Mesodermal cell (in vitro differentiated cells): Measurements from ENCODE around the gene LIN37.
"Not testable (repeated sequence)": the region's sequence is repeated elsewhere in the genome, so short reads cannot be mapped to it uniquely, and the experiment has no call there.

Experiments used
- H3K27ac ChIP-seq: 2 replicates; pipeline ENCODE4 v1.7.0; 2013; ENCODE audit warnings: mild to moderate bottlenecking, low read depth, low read length, moderate library complexity; ENCODE audit not compliant: severe bottlenecking
- H3K36me3 ChIP-seq: 2 replicates; pipeline ENCODE4 v1.7.1; 2013; ENCODE audit warnings: mild to moderate bottlenecking, low read length, moderate library complexity; ENCODE audit not compliant: control insufficient read depth, insufficient read depth
- H3K4me1 ChIP-seq: one replicate; pipeline ENCODE4 v1.7.1; 2013; ENCODE audit warnings: mild to moderate bottlenecking, low read length; ENCODE audit not compliant: insufficient read depth, control insufficient read depth, poor library complexity, severe bottlenecking
- H3K4me3 ChIP-seq: 2 replicates; pipeline ENCODE4 v1.7.0; 2013; ENCODE audit warnings: low read length, control low read depth, mild to moderate bottlenecking; ENCODE audit not compliant: insufficient read depth, poor library complexity, severe bottlenecking; ENCODE audit errors: extremely low read depth
- H3K9me3 ChIP-seq: 2 replicates; pipeline ENCODE4 v1.7.1; 2013; ENCODE audit warnings: mild to moderate bottlenecking, low read length, moderate library complexity; ENCODE audit not compliant: control insufficient read depth
- WGBS, 2 experiments: methylation state at CpG; one replicate each; pipeline ENCODE4 v1.1.5; 2013; ENCODE audit warnings: missing lambda C conversion rate in 2 of 2; ENCODE audit not compliant: insufficient coverage in 2 of 2; 5-methylcytosine and 5-hydroxymethylcytosine counted together

Gene LIN37

DNA sequence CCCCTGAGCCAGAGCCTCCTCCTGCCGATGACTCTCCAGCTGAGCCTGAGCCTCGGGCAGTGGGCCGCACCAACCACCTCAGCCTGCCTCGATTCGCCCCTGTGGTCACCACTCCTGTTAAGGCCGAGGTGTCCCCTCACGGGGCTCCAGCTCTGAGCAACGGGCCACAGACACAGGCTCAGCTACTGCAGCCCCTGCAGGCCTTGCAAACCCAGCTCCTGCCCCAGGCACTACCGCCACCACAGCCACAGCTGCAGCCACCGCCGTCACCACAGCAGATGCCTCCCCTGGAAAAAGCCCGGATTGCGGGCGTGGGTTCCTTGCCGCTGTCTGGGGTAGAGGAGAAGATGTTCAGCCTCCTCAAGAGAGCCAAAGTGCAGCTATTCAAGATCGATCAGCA, 27.0 kb upstream of the LIN37 start:
- Histone ChIP-seq H3K36me3 (peaks cover 69% of the 10 kb centered on the region), H3K9me3 (no peaks in the 10 kb centered on the region), H3K27ac (no peak overlapping the region), H3K4me1 (no peaks in the 10 kb centered on the region), H3K4me3 (no peak overlapping the region)
- 92 to 95% methylated on average over 16 of the region's 16 CpGs for WGBS, 2 experiments

DNA sequence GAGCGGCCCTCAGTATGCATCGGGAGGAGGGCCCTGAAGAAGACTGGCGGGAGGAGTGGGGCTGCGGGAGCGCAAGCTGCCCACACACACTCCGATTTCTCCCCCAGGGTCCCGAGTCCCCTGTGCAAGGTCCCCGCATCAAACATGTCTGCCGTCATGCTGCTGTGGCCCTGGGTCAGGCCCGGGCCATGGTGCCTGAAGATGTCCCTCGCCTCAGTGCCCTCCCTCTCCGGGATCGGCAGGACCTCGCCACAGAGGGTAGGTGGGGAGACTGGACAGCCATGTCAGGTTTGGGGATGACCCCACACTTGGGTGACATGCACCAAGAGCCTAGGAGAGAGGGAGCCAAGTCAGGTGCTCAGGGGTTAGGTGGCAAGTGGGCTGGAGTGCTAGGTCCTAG, 25.9 kb upstream of the LIN37 start:
- Histone ChIP-seq H3K4me1 (no peaks in the 10 kb centered on the region), H3K36me3 (peaks cover 80% of the 10 kb centered on the region), H3K27ac (no peak overlapping the region), H3K9me3 (no peaks in the 10 kb centered on the region), H3K4me3 (no peak overlapping the region)
- WGBS, 2 experiments, result 96 to 98% methylated on average over 11 to 14 of the region's 14 CpGs

DNA sequence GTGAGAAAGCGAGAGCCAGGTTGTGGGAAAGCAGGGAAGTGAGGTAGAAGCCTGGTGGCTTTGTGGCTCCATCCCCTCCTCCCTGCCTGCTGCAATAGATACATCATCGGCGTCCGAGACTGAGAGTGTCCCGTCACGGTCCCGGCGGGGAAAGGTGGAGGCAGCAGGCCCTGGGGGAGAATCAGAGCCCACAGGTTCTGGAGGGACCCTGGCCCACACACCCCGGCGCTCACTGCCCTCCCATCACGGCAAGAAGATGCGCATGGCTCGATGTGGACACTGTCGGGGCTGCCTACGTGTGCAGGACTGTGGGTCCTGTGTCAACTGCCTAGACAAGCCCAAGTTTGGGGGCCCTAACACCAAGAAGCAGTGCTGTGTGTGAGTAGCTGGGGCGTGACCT, 25.5 kb upstream of the LIN37 start:
- no peak overlapping the region for H3K27ac ChIP-seq
- no peak overlapping the region for H3K4me3 ChIP-seq
- H3K4me1 ChIP-seq, result no peaks in the 10 kb centered on the region
- no peaks in the 10 kb centered on the region for H3K9me3 ChIP-seq
- 95 to 96% methylated on average over 8 to 13 of the region's 16 CpGs for WGBS, 2 experiments
- H3K36me3 ChIP-seq, result peaks cover 85% of the 10 kb centered on the region

DNA sequence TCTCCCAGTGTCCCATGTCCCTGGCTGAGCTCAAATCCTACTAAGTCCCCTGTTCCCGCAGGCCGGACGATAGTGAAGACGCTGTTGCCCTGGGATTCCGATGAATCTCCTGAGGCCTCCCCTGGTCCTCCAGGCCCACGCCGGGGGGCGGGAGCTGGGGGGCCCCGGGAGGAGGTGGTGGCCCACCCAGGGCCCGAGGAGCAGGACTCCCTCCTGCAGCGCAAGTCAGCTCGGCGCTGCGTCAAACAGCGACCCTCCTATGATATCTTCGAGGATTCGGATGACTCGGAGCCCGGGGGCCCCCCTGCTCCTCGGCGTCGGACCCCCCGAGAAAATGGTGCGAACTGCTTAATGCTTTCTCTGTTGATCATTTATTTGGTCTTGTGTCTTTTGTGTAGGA, 24.7 kb upstream of the LIN37 start:
- Histone ChIP-seq H3K9me3 (no peaks in the 10 kb centered on the region), H3K27ac (no peak overlapping the region), H3K36me3 (peaks cover 92% of the 10 kb centered on the region), H3K4me1 (no peaks in the 10 kb centered on the region), H3K4me3 (no peak overlapping the region)
- WGBS, 2 experiments, result 96 to 97% methylated on average over 12 to 24 of the region's 24 CpGs

DNA sequence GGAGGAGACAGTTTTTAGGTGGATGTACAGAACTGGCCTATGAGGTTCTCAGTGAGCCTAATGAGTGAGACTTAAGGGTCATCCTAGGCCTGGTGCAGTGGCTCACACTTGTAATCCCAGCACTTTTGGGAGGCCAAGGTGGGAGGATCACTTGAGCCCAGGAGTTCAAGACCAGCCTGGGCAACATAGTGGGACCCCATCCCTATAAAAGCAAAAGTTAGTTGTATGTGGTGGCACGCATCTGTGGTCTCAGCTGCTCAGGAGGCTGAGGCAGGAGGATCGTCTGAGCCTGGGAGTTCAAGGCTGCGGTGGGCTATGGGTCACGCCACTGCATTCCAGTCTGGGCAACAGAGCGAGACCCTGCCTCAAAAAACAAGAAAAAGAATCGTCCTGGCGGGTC, 24.2 kb upstream of the LIN37 start:
- H3K4me1 ChIP-seq, H3K9me3 ChIP-seq, H3K27ac ChIP-seq, H3K4me3 ChIP-seq: not testable (repeated sequence)
- peaks cover 96% of the 10 kb centered on the region for H3K36me3 ChIP-seq
- 79 to 92% methylated on average over 5 to 7 of the region's 7 CpGs for WGBS, 2 experiments

DNA sequence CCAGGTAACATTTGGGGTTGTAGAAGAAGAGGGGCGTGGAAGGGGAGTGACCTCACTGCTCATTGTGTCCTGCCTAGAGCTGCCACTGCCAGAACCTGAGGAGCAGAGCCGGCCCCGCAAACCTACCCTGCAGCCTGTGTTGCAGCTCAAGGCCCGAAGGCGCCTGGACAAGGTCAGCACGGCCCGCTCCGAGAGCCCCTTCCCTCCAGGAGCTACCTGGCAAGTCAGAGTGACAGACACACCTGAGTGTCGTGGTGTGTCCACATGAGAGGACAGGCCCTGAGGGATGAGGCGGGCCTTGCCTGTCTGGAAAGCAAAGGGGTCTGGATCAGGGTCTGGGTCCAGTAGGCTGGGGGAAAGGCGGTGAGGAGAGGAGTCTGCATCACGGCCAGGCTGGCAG, 23.8 kb upstream of the LIN37 start:
- Histone ChIP-seq H3K4me1 (no peaks in the 10 kb centered on the region), H3K4me3 (no peak overlapping the region), H3K27ac (no peak overlapping the region), H3K9me3 (no peaks in the 10 kb centered on the region), H3K36me3 (peaks cover 96% of the 10 kb centered on the region)
- WGBS, 2 experiments, result 97 to 99% methylated on average over 11 to 12 of the region's 12 CpGs

DNA sequence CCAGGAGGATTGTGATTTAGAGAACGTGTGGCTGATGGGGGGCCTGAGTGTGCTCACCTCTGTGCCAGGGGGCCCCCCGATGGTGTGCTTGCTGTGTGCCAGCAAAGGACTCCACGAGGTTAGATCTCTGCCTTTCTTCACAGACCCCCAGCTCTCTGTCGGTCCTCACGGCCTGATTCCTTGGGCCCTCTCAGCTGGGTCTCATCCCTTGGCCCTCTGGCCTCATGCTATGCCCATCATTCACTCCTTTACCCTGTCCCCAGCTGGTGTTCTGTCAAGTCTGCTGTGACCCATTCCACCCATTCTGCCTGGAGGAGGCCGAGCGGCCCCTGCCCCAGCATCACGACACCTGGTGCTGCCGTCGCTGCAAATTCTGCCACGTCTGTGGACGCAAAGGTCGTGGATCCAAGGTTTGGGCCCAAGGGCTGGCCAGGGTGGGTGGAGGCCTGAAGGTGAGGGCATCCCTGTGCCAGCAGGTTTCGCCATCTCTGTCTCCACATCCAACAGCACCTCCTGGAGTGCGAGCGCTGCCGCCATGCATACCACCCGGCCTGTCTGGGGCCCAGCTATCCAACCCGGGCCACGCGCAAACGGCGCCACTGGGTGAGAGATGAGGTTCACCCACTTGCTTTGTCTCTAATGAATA, 23.0 kb upstream of the LIN37 start:
- Histone ChIP-seq H3K9me3 (no peaks in the 10 kb centered on the region), H3K4me3 (no peak overlapping the region), H3K4me1 (no peaks in the 10 kb centered on the region), H3K36me3 (peaks cover 96% of the 10 kb centered on the region), H3K27ac (no peak overlapping the region)
- WGBS, 2 experiments, result 96 to 97% methylated on average over 9 to 13 of the region's 23 CpGs

DNA sequence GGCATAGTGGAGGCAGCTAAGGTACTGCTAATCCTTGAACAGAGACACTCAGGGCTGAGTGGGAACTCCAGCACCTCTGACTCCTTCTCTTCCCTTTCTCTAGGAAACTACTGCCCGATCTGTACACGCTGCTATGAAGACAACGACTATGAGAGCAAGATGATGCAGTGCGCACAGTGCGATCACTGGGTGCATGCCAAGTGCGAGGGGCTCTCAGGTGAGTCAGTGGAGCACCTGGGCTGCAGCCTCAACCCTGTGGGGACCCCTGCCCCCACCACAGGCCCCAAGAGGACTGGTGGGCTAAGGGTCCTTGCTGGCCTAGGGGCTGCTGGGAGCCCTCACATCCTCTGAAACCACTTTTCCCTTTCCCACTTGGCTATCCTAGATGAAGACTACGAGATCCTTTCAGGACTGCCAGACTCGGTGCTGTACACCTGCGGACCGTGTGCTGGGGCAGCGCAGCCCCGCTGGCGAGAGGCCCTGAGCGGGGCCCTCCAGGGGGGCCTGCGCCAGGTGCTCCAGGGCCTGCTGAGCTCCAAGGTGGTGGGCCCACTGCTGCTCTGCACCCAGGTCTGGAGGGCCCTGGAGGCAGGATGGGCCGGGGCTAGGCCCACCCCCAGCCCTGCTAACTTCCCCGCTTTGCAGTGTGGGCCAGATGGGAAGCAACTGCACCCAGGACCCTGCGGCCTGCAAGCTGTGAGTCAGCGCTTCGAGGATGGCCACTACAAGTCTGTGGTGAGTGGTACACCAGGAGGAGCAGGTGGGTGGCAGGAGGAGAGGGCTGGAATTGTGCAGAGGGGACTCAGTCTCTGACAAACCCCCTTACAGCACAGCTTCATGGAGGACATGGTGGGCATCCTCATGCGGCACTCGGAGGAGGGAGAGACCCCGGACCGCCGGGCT, 21.1 kb upstream of the LIN37 start:
- Histone ChIP-seq H3K4me3 (no peak overlapping the region), H3K27ac (no peak overlapping the region), H3K9me3 (no peaks in the 10 kb centered on the region), H3K4me1 (peaks cover 3% of the 10 kb centered on the region), H3K36me3 (peaks cover 99% of the 10 kb centered on the region)
- 96 to 98% methylated on average over 20 to 23 of the region's 25 CpGs for WGBS, 2 experiments

DNA sequence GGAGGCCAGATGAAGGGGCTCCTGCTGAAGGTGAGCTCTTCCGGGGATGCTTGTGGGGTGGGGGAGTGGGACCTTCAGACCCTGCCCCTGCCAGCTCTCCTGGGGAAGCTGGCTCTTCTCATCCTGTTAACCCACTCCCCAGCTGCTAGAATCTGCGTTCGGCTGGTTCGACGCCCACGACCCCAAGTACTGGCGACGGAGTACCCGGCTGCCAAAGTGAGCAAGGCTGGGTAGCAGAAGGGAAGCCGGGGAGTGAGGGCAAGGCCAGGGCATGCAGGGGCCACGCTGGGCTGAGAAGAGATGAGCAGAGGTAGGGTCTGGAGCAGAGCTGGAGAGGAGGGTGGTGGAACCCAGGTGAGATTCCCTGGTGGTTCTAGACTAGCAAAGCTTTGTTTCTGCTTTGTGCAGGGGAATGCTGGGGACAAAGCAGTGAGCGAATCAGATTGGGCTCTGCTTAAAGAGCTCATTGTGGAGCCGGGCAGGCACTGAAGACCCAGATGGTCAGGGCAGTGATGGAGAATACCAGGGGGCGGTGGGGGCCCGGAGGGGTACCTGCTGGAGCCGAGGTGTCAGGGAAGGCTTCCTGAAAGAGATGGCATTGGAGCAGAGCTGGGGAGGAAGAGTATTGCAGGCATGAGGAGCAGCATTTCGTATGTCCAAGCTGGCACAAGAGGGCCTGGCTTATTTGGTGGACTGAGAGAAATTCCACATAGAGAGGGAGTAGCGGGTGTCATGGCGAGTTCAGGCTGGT, 20.2 kb upstream of the LIN37 start:
- Histone ChIP-seq H3K4me3 (no peak overlapping the region), H3K36me3 (peaks cover 98% of the 10 kb centered on the region), H3K4me1 (peaks cover 3% of the 10 kb centered on the region), H3K9me3 (no peaks in the 10 kb centered on the region), H3K27ac (no peak overlapping the region)
- 96 to 98% methylated on average over 18 to 19 of the region's 19 CpGs for WGBS, 2 experiments

DNA sequence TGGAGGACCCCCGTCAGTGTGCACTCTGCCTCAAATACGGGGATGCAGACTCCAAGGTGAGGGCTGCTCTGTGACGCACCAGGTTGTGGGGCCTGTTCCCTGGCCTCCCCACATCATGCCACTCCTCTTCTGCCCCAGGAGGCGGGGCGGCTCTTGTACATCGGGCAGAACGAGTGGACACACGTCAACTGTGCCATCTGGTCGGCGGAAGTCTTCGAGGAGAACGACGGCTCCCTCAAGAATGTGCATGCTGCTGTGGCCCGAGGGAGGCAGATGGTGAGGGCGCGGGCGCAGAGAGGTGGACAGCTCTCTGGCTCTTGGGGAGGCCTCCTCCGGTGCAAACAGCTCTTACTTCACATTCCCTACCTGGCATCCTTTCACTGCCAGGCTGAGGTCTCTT, 19.4 kb upstream of the LIN37 start:
- Histone ChIP-seq H3K9me3 (no peaks in the 10 kb centered on the region), H3K27ac (no peak overlapping the region), H3K4me1 (peaks cover 3% of the 10 kb centered on the region), H3K4me3 (no peak overlapping the region), H3K36me3 (peaks cover 98% of the 10 kb centered on the region)
- WGBS, 2 experiments, result 95% methylated on average over 16 to 18 of the region's 18 CpGs
